ACC112 (cell line): ENCODE measurements around the gene MAP3K21.

Source experiments
- H2AFZ ChIP-seq: fragments of 200-600 bp; sonication (generic); one replicate; pipeline ENCODE4 v1.6.0; 2017; ENCODE audit warnings: antibody characterized with exemption, low read length; ENCODE audit not compliant: unreplicated experiment
- H3K27ac ChIP-seq: fragments of 200-600 bp; sonication (generic); 2 replicates; pipeline ENCODE4 v1.5.1; 2014; ENCODE audit warnings: low read depth, mild to moderate bottlenecking, antibody characterized with exemption, low read length, moderate library complexity
- H3K27me3 ChIP-seq: fragments of 200-600 bp; sonication (generic); 2 replicates; pipeline ENCODE4 v1.6.1; 2014; ENCODE audit warnings: mild to moderate bottlenecking, antibody characterized with exemption, low read length, moderate library complexity, mixed read lengths; ENCODE audit not compliant: insufficient read depth
- H3K36me3 ChIP-seq: fragments of 200-600 bp; sonication (generic); 2 replicates; pipeline ENCODE4 v1.6.1; 2016; ENCODE audit warnings: mild to moderate bottlenecking, antibody characterized with exemption, low read length, moderate library complexity, mixed read lengths; ENCODE audit not compliant: insufficient read depth
- H3K4me1 ChIP-seq: fragments of 200-600 bp; sonication (generic); one replicate; pipeline ENCODE4 v1.6.1; 2016; ENCODE audit warnings: low read length, mixed read lengths; ENCODE audit not compliant: insufficient read depth, unreplicated experiment, control insufficient read depth
- H3K4me3 ChIP-seq: fragments of 200-600 bp; sonication (generic); 2 replicates; pipeline ENCODE4 v1.5.1; 2014; ENCODE audit warnings: mild to moderate bottlenecking, low read depth, low read length
- H3K79me2 ChIP-seq: fragments of 200-600 bp; sonication (generic); one replicate; pipeline ENCODE4 v1.6.0; 2016; ENCODE audit warnings: low read length; ENCODE audit not compliant: control insufficient read depth, unreplicated experiment, insufficient read depth

MAP3K21 gene

DNA sequence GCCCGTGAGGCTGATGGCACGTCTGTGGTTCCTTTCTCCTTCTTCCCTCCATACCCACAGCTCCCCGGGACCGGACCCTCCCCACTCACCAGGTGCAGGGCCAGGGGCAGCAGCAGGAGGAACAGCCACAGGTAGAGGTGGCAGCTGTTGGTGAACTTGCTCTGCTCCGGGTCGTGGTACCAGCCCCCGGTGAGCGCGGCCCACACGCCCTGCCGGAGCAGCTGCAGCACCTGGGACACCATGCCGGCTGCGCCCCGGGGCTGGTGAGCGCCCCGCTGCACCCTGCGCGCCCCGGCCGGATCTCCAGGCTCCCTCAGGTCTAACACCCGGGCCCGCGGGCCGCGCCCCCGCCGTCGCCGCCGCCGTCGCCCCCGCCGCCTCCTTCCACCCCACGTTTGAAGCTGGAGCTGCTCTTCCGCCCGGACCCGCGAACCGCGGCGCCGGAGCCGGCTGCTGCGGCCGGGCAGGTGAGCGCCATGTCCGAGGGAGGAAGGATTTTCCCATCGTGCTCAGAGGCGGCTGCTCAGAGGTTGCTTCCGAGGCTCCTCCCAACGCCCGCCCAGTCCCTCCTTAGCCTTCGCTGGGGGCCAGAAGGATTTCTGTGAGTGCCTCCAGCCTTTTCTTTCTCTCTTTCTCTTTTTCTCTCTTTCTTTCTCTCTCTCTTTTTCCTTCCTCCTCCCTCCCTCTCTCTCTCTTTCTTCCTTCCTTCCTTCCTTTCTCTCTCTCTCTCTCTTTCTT, 32.1 kb upstream of the MAP3K21 start, which contains the start of gene PCNX2:
TSS of gene PCNX2 (minus strand) at position 489 of the 738 bp plus-strand sequence. CDS start at position 242, 247 bp downstream.
- peak within 1 kb of the TSS; percentile 92 for H3K4me3 ChIP-seq
- peak within 1 kb of the TSS; percentile 90 for H2AFZ ChIP-seq
- peaks cover 29% of the 10 kb centered on the region for H3K4me1 ChIP-seq
- H3K27me3 ChIP-seq, result no peaks in the 10 kb centered on the region
- H3K27ac ChIP-seq, result peak within 1 kb of the TSS; percentile 38
- H3K79me2 ChIP-seq, result peaks cover 39% of the 10 kb centered on the region
- no peaks in the 10 kb centered on the region for H3K36me3 ChIP-seq

DNA sequence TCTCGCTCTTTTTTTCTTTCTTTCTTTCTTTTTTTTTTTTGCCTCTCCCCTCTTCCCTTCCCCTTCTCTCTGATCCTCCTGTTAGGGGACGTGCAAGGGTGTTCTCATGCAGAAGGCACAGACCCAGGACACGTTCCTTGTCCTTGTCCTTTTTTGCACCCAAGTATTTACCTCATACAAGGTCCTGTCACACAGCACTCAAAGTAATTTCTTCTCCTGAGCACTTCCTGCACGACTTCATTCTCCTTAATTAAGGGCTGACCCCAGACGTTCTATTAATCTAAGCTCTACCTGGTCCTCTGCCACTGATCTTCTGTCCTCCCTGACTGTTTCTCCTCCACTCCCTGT, 31.6 kb upstream of the MAP3K21 start:
- H3K27ac ChIP-seq, result no peak overlapping the region
- peak overlapping the region; percentile 92 for H3K4me3 ChIP-seq
- H2AFZ ChIP-seq, result peak overlapping the region; percentile 90

DNA sequence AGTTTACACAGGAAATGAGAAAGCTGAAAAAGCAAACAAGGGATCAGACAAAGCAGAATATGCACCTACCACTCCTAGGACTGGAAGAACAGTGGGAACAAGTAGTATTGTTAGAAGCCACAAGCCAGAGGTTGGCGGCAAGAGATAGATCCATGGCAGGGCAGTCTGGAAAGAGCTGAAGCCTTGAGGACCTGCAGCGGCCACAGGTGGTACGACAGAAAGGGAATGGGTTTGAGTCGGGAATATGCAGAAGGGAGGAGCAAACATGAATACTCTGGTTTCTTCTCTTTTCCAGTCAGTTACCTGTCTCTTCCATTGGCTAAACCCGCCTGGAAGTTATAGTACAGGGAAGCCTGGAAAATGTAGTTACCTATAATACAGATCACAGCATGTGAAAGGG, 28.1 kb upstream of the MAP3K21 start:
- Histone ChIP-seq H3K36me3 (no peaks in the 10 kb centered on the region), H3K27ac (no peak overlapping the region), H3K27me3 (no peaks in the 10 kb centered on the region), H3K4me1 (peaks cover 3% of the 10 kb centered on the region), H3K4me3 (no peak overlapping the region), H2AFZ (no peak overlapping the region), H3K79me2 (peaks cover 9% of the 10 kb centered on the region)

More for the DNA sequence above, 31.6 kb upstream of the MAP3K21 start:
- Histone ChIP-seq H3K27me3 (no peaks in the 10 kb centered on the region), H3K79me2 (peaks cover 36% of the 10 kb centered on the region), H3K36me3 (no peaks in the 10 kb centered on the region), H3K4me1 (peaks cover 29% of the 10 kb centered on the region)

DNA sequence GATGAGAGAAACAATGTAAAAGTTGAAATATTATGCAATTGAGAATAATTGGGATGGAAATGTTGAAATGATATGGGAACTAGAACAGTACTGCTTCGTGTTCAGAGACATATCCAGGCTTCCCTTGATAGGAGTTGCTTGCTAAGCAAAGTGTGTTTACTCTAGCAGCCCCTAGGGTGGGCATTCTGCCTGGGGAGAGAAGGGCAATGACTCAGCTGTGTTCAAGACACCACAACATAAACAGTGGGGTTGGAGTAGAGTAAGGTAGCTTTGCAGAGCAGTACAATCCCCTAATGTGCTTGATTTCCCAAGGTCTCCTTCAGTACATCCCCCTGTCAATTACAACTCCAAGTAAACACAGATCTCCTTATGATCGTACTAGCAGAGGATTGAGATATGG, 27.2 kb upstream of the MAP3K21 start:
- Histone ChIP-seq H3K36me3 (no peaks in the 10 kb centered on the region), H3K4me3 (no peak overlapping the region), H3K27ac (no peak overlapping the region), H2AFZ (no peak overlapping the region), H3K79me2 (peaks cover 2% of the 10 kb centered on the region), H3K27me3 (no peaks in the 10 kb centered on the region), H3K4me1 (no peaks in the 10 kb centered on the region)

DNA sequence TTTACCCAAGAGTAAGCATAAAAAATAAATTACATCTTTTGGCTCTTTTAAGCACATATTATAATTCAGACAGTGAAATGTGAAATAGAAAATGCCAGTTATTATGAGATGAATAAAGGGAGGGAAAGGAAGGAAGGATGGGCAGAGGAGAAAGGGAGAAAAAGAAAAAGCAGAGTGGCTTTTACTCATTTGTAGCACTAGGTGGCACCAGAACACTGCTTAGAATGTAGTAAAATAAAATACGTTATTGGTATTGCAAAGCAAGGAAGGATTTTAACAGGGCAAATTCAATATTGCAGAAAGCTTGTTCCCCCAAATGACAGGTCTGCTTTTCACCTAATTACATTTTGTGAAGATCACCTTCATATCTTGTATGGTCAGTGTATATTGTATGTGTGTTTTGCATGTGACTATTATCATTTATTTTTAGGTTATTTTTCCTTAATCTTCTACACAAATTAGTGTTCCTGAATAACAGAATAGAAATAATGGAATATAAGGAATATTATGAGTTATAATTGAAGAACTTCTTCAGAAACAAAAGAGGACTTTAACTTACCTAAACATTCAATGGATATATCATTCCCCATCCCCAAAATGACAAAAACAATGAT, 22.9 kb upstream of the MAP3K21 start:
- no peaks in the 10 kb centered on the region for H3K4me1 ChIP-seq
- H3K27ac ChIP-seq, result no peak overlapping the region
- no peak overlapping the region for H3K4me3 ChIP-seq
- H2AFZ ChIP-seq, result no peak overlapping the region
- no peaks in the 10 kb centered on the region for H3K27me3 ChIP-seq
- no peaks in the 10 kb centered on the region for H3K79me2 ChIP-seq
- H3K36me3 ChIP-seq, result no peaks in the 10 kb centered on the region

DNA sequence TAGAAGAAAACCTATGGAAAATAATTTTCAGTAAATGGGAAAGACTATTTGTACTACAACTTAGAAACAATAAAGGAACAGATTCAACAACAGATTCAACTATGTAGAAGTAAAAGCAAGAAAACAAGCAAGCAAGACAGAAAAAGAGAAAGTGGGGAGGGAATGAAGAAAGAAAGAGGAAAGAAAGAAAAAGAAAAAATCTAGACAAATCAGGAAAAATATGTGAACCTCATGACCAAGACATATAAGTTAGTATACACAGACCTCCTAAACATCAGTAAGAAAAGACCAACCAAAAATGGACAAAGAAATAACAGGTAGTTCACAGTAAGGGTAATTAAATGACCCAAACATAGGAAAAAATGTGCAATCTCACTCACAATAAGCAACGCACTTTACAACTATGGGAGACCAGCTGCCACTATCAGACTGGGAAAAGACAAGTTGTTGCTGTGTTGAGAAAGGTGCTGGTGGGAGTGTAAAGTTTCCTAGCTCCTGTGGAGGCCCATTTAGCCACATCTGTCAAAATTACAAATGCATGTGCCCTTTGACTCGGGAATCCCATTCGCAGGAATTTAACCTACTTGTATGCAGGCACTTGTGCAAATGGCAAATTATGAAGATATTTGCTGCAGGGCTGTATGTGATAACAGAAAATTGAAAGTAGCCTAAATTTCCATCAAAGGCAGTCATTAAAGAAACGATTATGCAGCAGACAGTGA, 13.9 kb upstream of the MAP3K21 start:
- Histone ChIP-seq H3K27me3 (peaks cover 5% of the 10 kb centered on the region; the same call in 1 of the 2 replicates), H3K27ac (no peak overlapping the region), H3K4me1 (no peaks in the 10 kb centered on the region), H2AFZ (no peak overlapping the region), H3K79me2 (no peaks in the 10 kb centered on the region), H3K36me3 (no peaks in the 10 kb centered on the region), H3K4me3 (no peak overlapping the region)

DNA sequence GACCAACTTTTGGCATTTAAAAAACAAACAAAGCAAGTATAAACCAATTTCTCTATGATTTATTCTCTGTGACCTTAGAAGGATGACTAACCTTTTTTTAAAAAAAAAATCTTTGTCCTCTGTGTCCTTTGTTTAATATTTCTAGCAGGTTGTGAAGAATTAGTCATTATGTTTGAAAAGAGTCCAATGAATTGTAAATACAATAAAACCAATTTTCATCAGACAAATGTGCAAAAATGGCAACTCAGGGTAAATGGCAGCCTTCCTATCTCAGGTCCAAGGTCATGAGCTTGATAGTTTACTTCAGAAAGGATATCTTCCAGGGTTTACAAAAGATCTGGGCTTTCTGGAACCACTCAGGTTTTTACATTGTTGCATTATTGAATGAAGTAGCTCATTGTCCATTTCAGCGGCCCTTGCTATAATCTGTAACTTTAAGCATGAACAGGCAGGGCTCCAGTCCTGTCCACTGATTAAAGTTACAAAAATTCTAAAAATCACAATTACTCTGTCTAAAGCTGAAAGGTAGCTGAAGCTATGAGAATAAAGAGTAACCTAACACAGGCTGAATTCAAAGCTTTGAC, 11.7 kb upstream of the MAP3K21 start:
- Histone ChIP-seq H3K4me1 (no peaks in the 10 kb centered on the region), H3K27ac (no peak overlapping the region), H3K36me3 (no peaks in the 10 kb centered on the region), H3K79me2 (no peaks in the 10 kb centered on the region), H3K27me3 (peaks cover 25% of the 10 kb centered on the region), H2AFZ (no peak overlapping the region), H3K4me3 (no peak overlapping the region)

DNA sequence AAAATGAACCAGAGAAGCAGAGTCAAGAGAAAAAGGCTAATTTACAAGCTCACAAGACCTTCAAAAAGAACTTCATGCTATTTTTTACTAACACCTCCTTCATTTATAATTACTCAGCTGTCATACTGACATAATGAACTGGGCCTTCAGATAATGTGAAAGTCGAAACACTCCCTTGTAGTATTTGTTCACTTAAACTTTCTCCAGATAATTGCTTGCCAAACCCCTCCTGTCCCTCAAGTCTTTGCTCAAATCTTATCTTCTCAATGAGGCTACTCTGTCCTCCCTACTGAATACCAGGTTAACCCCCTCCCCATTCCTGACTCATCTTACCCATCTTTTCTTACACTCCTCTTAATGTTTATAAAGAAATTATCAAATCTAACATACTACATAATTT, 11.1 kb upstream of the MAP3K21 start:
- Histone ChIP-seq H3K4me1 (no peaks in the 10 kb centered on the region), H3K27ac (no peak overlapping the region), H3K4me3 (no peak overlapping the region), H2AFZ (no peak overlapping the region), H3K27me3 (peaks cover 30% of the 10 kb centered on the region), H3K36me3 (no peaks in the 10 kb centered on the region), H3K79me2 (no peaks in the 10 kb centered on the region)

DNA sequence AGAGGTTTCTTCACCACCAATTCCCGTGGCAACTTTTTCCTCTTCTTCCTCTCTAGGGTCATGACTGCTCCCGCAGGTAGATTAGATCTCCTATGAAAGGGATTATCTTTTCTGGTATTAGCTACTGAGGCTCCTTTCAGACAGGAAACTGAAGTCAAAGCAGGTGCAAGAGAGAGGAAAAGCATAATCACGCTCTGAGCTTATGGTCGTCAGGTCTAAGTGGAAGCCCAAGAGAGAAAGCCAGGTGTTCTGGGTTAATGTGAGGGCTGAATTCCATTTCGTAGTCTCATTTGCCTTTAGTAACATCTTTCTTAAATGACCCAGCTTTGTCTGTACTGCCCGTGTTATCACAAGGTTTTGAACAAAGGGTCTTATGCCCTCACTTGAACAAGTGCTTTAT, 8.3 kb upstream of the MAP3K21 start:
- no peaks in the 10 kb centered on the region for H3K36me3 ChIP-seq
- peaks cover 52% of the 10 kb centered on the region for H3K27me3 ChIP-seq
- no peak overlapping the region for H3K4me3 ChIP-seq
- H2AFZ ChIP-seq, result no peak overlapping the region
- no peaks in the 10 kb centered on the region for H3K4me1 ChIP-seq
- H3K27ac ChIP-seq, result no peak overlapping the region
- no peaks in the 10 kb centered on the region for H3K79me2 ChIP-seq

DNA sequence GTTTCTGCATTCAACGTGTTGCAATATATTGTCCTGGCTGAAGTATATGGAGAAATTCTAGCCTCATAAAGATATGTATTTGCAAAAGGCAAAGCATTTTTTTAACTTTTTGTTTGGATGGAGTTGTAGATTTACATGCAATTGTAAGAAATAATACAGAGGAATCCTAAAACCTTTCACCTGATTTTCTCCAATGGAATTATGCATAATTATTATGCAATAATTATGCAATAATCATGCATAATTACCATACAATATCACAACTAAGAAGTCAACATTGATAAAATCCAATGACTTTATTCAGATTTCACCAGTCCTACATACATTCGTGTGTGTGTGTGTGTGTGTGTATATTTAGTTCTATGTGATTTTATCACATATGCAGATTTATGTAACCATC, 7.5 kb upstream of the MAP3K21 start:
- no peaks in the 10 kb centered on the region for H3K36me3 ChIP-seq
- no peaks in the 10 kb centered on the region for H3K79me2 ChIP-seq
- no peaks in the 10 kb centered on the region for H3K4me1 ChIP-seq
- H2AFZ ChIP-seq, result no peak overlapping the region
- no peak overlapping the region for H3K4me3 ChIP-seq
- peaks cover 52% of the 10 kb centered on the region for H3K27me3 ChIP-seq
- no peak overlapping the region for H3K27ac ChIP-seq
